GM23338 (cell line): ENCODE measurements around the gene LMF1. TPM values are rescaled to one million over a fixed set of nuclear protein-coding genes. Genes with fewer than 3 reads are reported as not detected.

ENCODE experiments used
- ATAC-seq: fragments of 200-7000 bp; cut with Tn5 transposase; 3 replicates; pipeline ENCODE4 v1.9.1; 2020
- DNase-seq: peaks from one replicate; pipeline ENCODE4 v3.0.0-alpha.2; 2015; ENCODE audit warnings: low spot score
- H2AFZ ChIP-seq: fragments of 200-600 bp; sonication (generic); 2 replicates; pipeline ENCODE4 v1.8.0; 2016; ENCODE audit warnings: antibody characterized with exemption, mild to moderate bottlenecking, moderate library complexity
- H3F3A ChIP-seq: fragments of 200-600 bp; sonication (generic); replicated peaks from 2 replicates; pipeline ENCODE4 v1.8.0; 2017; ENCODE audit warnings: antibody characterized with exemption, mixed run types, low read depth
- H3K27ac ChIP-seq: fragments of 200-600 bp; sonication (generic); 2 replicates; pipeline ENCODE4 v1.6.1; 2016; ENCODE audit warnings: low read depth
- H3K27me3 ChIP-seq: fragments of 200-600 bp; sonication (generic); 2 replicates; pipeline ENCODE4 v1.8.0; 2016; ENCODE audit warnings: mild to moderate bottlenecking, mixed run types, moderate library complexity; ENCODE audit not compliant: insufficient read depth
- H3K36me3 ChIP-seq: fragments of 200-600 bp; sonication (generic); 2 replicates; pipeline ENCODE4 v1.8.0; 2016; ENCODE audit warnings: mild to moderate bottlenecking; ENCODE audit not compliant: insufficient read depth
- H3K4me1 ChIP-seq: fragments of 200-600 bp; sonication (generic); 2 replicates; pipeline ENCODE4 v1.8.0; 2016; ENCODE audit warnings: mild to moderate bottlenecking, moderate library complexity; ENCODE audit not compliant: insufficient read depth
- H3K4me2 ChIP-seq: fragments of 200-600 bp; sonication (generic); 2 replicates; pipeline ENCODE4 v1.7.1; 2017; ENCODE audit warnings: mixed run types
- H3K4me3 ChIP-seq: fragments of 200-600 bp; sonication (generic); 2 replicates; pipeline ENCODE4 v1.6.1; 2016; ENCODE audit warnings: mixed run types
- H3K79me2 ChIP-seq: fragments of 200-600 bp; sonication (generic); replicated peaks from 2 replicates; pipeline ENCODE4 v1.8.0; 2017; ENCODE audit warnings: mild to moderate bottlenecking; ENCODE audit not compliant: insufficient read depth
- H3K9me2 ChIP-seq: fragments of 200-600 bp; sonication (generic); 2 replicates; pipeline ENCODE4 v1.8.0; 2017; ENCODE audit not compliant: insufficient read depth
- H4K20me1 ChIP-seq: fragments of 200-600 bp; sonication (generic); replicated peaks from 2 replicates; pipeline ENCODE4 v1.8.0; 2017; ENCODE audit warnings: mild to moderate bottlenecking; ENCODE audit not compliant: insufficient read depth
- H3K27ac Mint-ChIP-seq: 2 replicates; pipeline ENCODE4 v1.8.0; 2020; ENCODE audit warnings: inconsistent platforms, mild to moderate bottlenecking, moderate library complexity, mixed read lengths
- H3K27me3 Mint-ChIP-seq: 3 replicates; pipeline ENCODE4 v1.8.0; 2022; ENCODE audit warnings: low read depth, mild to moderate bottlenecking, moderate library complexity, mixed read lengths, inconsistent platforms; ENCODE audit not compliant: insufficient read depth, poor library complexity
- H3K36me3 Mint-ChIP-seq: 3 replicates; pipeline ENCODE4 v1.8.0; 2021; ENCODE audit warnings: low read depth, mild to moderate bottlenecking, inconsistent platforms, moderate library complexity, mixed read lengths
- H3K4me1 Mint-ChIP-seq: 3 replicates; pipeline ENCODE4 v1.8.0; 2020; ENCODE audit warnings: mild to moderate bottlenecking, inconsistent platforms, mixed read lengths
- H3K4me3 Mint-ChIP-seq: 3 replicates; pipeline ENCODE4 v1.8.0; 2021; ENCODE audit warnings: moderate library complexity, mild to moderate bottlenecking, inconsistent platforms, mixed read lengths
- H3K9me3 Mint-ChIP-seq: 3 replicates; pipeline ENCODE4 v1.8.0; 2020; ENCODE audit warnings: moderate library complexity, mild to moderate bottlenecking, inconsistent platforms, mixed read lengths
- CREB1 ChIP-seq: fragments of 250-450 bp; sonication (Bioruptor Pico); IDR thresholded peaks from 2 replicates; pipeline ENCODE4 v1.5.0; 2020; ENCODE audit warnings: low read depth, mild to moderate bottlenecking, moderate library complexity
- EZH2phosphoT487 ChIP-seq: fragments of 200-600 bp; sonication (generic); IDR thresholded peaks from one replicate; pipeline ENCODE4 v1.8.1; 2018; ENCODE audit warnings: antibody characterized with exemption; ENCODE audit not compliant: unreplicated experiment
- NANOG ChIP-seq: IDR thresholded peaks from 2 replicates; pipeline ENCODE4 v1.6.1; 2016; ENCODE audit warnings: antibody characterized with exemption, borderline replicate concordance
- STAT1 ChIP-seq: IDR thresholded peaks from one replicate; pipeline ENCODE4 v1.6.1; 2016; ENCODE audit warnings: antibody characterized with exemption; ENCODE audit not compliant: unreplicated experiment
- ZNF114 ChIP-seq: fragments of 250-450 bp; sonication (Bioruptor Pico); IDR thresholded peaks from 2 replicates; pipeline ENCODE4 v1.5.0; 2020; ENCODE audit warnings: mild to moderate bottlenecking, moderate library complexity
- ZNF331 ChIP-seq: fragments of 250-450 bp; sonication (Bioruptor Pico); IDR thresholded peaks from 2 replicates; pipeline ENCODE4 v1.5.0; 2020; ENCODE audit warnings: low read depth, mild to moderate bottlenecking, moderate library complexity
- polyA plus RNA-seq: library from polyadenylated mRNA; unstranded; fragments of >200 nt; fragmentation: Nextera tagmentation; extraction: Ambion mirVana; gene quantifications from 2 replicates; pipeline ENCODE4 v1.2.1, GENCODE V29; 2016
- total RNA-seq: library from RNA; depleted of rRNA; stranded (reverse); fragments of >200 nt; shearing (Covaris generic); gene quantifications from 2 replicates; pipeline ENCODE4 v1.2.3, GENCODE V29; 2014
- TF ChIP-seq, protein P1 (sequence below): IDR thresholded peaks from 2 replicates; pipeline ENCODE4 v1.6.1; 2016; ENCODE audit warnings: antibody characterized with exemption
- TF ChIP-seq, protein P2 (sequence below), 2 experiments: fragments of 200-600 bp in 1 of 2; sonication (generic) in 1 of 2; conservative IDR thresholded peaks; 2 replicates each; pipeline versions ENCODE4 v1.5.1 to v1.6.1; 2016 to 2017; ENCODE audit warnings: antibody characterized with exemption in 2 of 2, low read depth in 2 of 2, mild to moderate bottlenecking in 2 of 2, moderate library complexity in 1 of 2
- TF ChIP-seq, protein P3 (sequence below): IDR thresholded peaks from one replicate; pipeline ENCODE4 v1.6.1; 2018; ENCODE audit warnings: antibody characterized with exemption; ENCODE audit not compliant: unreplicated experiment

LMF1 gene
- total and polyA plus RNA-seq, 2 experiments from 2014 or later, result 4.2 to 10.1 TPM

DNA sequence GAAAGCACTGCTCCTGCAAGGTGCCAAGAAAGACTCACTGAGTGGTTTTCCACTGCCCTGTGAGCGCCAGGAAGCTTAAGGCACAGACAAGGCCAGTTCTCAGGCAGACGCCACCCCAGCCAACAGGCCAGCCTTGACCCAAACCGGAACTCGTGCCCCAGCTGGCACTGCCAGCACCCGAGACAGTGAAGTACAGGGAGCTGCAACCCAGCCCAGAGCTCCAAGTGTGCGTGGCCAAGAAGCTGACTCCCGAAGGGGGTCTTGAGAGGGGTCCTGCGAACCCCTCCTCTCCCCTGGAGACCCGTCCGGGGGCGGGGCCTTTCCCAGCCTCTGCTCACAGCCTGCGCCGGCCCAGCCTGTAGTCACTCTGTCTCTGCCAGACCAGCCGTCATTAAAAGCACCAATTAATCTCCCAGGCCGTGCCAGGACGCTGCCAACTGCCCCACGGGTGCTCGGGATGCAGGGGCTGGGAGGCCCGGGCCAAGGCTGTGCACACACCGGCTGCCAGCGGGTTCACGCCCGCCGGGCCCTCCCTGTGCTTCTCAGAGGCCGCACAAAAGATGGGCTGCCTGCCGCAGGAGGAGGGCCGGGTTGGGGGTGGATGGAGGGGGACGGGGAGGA is 6.4 kb upstream of the LMF1 start:
- Histone ChIP-seq H3K27ac (no peak overlapping the region), H3F3A (no peaks in the 10 kb centered on the region), H4K20me1 (no peaks in the 10 kb centered on the region), H2AFZ (no peak overlapping the region), H3K4me3 (no peak overlapping the region), H3K79me2 (no peaks in the 10 kb centered on the region), H3K4me1 (no peaks in the 10 kb centered on the region), H3K27me3 (peaks cover 18% of the 10 kb centered on the region), H3K36me3 (no peaks in the 10 kb centered on the region), H3K4me2 (no peak overlapping the region), H3K9me2 (no peaks in the 10 kb centered on the region)
- Mint-ChIP-seq H3K27me3 (peaks cover 22% of the 10 kb centered on the region), H3K36me3 (no peaks in the 10 kb centered on the region), H3K4me3 (no peak overlapping the region), H3K4me1 (peaks cover 3% of the 10 kb centered on the region; the same call in 2 of the 3 replicates), H3K27ac (no peak overlapping the region), H3K9me3 (no peaks in the 10 kb centered on the region; the same call in 2 of the 3 replicates)
- no peak for ATAC-seq
- no peak for DNase-seq
- TF ChIP-seq, protein P1, sequence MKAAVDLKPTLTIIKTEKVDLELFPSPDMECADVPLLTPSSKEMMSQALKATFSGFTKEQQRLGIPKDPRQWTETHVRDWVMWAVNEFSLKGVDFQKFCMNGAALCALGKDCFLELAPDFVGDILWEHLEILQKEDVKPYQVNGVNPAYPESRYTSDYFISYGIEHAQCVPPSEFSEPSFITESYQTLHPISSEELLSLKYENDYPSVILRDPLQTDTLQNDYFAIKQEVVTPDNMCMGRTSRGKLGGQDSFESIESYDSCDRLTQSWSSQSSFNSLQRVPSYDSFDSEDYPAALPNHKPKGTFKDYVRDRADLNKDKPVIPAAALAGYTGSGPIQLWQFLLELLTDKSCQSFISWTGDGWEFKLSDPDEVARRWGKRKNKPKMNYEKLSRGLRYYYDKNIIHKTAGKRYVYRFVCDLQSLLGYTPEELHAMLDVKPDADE, result no peak
- TF ChIP-seq NANOG, result no peak
- TF ChIP-seq, protein P2, sequence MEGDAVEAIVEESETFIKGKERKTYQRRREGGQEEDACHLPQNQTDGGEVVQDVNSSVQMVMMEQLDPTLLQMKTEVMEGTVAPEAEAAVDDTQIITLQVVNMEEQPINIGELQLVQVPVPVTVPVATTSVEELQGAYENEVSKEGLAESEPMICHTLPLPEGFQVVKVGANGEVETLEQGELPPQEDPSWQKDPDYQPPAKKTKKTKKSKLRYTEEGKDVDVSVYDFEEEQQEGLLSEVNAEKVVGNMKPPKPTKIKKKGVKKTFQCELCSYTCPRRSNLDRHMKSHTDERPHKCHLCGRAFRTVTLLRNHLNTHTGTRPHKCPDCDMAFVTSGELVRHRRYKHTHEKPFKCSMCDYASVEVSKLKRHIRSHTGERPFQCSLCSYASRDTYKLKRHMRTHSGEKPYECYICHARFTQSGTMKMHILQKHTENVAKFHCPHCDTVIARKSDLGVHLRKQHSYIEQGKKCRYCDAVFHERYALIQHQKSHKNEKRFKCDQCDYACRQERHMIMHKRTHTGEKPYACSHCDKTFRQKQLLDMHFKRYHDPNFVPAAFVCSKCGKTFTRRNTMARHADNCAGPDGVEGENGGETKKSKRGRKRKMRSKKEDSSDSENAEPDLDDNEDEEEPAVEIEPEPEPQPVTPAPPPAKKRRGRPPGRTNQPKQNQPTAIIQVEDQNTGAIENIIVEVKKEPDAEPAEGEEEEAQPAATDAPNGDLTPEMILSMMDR (conservative IDR thresholded peaks at IDR 0.05; ENCODE audit: low read depth in 2 of 2), result no peak

DNA sequence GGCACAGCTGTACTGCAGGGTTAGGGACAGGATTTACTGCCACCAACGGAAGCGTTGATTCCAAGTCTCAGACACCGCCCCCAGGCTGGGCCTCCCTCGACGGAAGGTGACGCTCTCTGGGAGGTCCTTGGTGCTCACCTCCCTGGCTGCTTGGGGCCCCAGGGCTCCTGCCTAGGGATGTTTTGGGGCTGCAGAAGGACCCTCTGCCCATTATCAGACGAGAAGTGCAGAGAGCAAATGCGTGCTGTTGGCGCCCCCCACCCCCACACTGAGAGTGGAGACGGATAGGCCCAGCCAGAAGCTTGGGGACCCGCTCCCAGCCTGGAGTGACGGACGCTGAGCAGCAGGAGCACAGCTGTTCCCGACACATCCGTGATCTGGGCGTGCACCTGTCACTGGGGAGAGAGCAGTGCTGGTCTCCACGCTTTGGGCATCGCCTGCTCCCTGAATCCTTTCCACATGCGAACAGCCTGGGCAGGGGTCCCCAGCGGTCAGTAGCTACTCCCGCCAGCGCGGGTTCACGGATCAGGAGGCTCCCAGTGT is 5.7 kb upstream of the LMF1 start:
- H3K4me1 ChIP-seq, result no peaks in the 10 kb centered on the region; the same call in 1 of the 2 replicates
- TF ChIP-seq, protein P2 (conservative IDR thresholded peaks at IDR 0.05; ENCODE audit: low read depth in 2 of 2), result no peak
- TF ChIP-seq ZNF114 (CRISPR knock-in tag) (no peak), NANOG (no peak), CREB1 (CRISPR knock-in tag) (no peak), STAT1 (no peak), EZH2phosphoT487 (no peak), ZNF331 (no peak)
- TF ChIP-seq, protein P3, sequence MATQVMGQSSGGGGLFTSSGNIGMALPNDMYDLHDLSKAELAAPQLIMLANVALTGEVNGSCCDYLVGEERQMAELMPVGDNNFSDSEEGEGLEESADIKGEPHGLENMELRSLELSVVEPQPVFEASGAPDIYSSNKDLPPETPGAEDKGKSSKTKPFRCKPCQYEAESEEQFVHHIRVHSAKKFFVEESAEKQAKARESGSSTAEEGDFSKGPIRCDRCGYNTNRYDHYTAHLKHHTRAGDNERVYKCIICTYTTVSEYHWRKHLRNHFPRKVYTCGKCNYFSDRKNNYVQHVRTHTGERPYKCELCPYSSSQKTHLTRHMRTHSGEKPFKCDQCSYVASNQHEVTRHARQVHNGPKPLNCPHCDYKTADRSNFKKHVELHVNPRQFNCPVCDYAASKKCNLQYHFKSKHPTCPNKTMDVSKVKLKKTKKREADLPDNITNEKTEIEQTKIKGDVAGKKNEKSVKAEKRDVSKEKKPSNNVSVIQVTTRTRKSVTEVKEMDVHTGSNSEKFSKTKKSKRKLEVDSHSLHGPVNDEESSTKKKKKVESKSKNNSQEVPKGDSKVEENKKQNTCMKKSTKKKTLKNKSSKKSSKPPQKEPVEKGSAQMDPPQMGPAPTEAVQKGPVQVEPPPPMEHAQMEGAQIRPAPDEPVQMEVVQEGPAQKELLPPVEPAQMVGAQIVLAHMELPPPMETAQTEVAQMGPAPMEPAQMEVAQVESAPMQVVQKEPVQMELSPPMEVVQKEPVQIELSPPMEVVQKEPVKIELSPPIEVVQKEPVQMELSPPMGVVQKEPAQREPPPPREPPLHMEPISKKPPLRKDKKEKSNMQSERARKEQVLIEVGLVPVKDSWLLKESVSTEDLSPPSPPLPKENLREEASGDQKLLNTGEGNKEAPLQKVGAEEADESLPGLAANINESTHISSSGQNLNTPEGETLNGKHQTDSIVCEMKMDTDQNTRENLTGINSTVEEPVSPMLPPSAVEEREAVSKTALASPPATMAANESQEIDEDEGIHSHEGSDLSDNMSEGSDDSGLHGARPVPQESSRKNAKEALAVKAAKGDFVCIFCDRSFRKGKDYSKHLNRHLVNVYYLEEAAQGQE, result no peak

More for the DNA sequence above, 5.7 kb upstream of the LMF1 start:
- H2AFZ ChIP-seq, result no peak overlapping the region
- Mint-ChIP-seq H3K4me3 (no peak overlapping the region), H3K36me3 (no peaks in the 10 kb centered on the region; the same call in 2 of the 3 replicates), H3K27me3 (peaks cover 29% of the 10 kb centered on the region), H3K4me1 (peaks cover 6% of the 10 kb centered on the region; the same call in 2 of the 3 replicates), H3K27ac (no peak overlapping the region), H3K9me3 (no peaks in the 10 kb centered on the region; the same call in 2 of the 3 replicates)
- H3K4me3 ChIP-seq, result no peak overlapping the region
- H3K4me2 ChIP-seq, result no peak overlapping the region
- no peak for ATAC-seq
- DNase-seq, result no peak
- peaks cover 22% of the 10 kb centered on the region for H3K27me3 ChIP-seq
- no peak overlapping the region for H3K27ac ChIP-seq
- no peaks in the 10 kb centered on the region for H3K79me2 ChIP-seq
- no peaks in the 10 kb centered on the region for H4K20me1 ChIP-seq
- H3K36me3 ChIP-seq, result no peaks in the 10 kb centered on the region
- 0 out of 2 replicates have a peak, but pooled peaks cover 3% of the 10 kb centered on the region for H3F3A ChIP-seq
- H3K9me2 ChIP-seq, result no peaks in the 10 kb centered on the region
